Mononuclear cell (primary cell): ENCODE measurements around the gene CTIF. TPM values are rescaled to one million over a fixed set of nuclear protein-coding genes. Genes with fewer than 3 reads are reported as not detected.

ENCODE experiments used
- H3K27me3 ChIP-seq: 2 replicates; pipeline ENCODE4 v1.6.0; 2011; ENCODE audit warnings: low read length, control low read depth; ENCODE audit not compliant: insufficient read depth
- H3K4me1 ChIP-seq: 2 replicates; pipeline ENCODE4 v1.5.1; 2011; ENCODE audit warnings: mild to moderate bottlenecking, low read length, control low read depth; ENCODE audit not compliant: insufficient read depth
- H3K4me3 ChIP-seq: 2 replicates; pipeline ENCODE4 v1.5.1; 2011; ENCODE audit warnings: mild to moderate bottlenecking, low read length, moderate library complexity
- H3K9me3 ChIP-seq: 2 replicates; pipeline ENCODE4 v1.5.1; 2011; ENCODE audit warnings: low read depth, mild to moderate bottlenecking, control low read depth, low read length
- total RNA-seq: library from RNA; depleted of rRNA; stranded (reverse); fragments of >200 nt; gene quantifications from one replicate; pipeline ENCODE4 v1.2.3, GENCODE V29; 2012

CTIF gene
- total RNA-seq, 1 donor = 2.7 TPM

GRCh38 chr18:48608581-48608980 is 69.8 kb downstream of the CTIF start:
- no peaks in the 10 kb centered on the region for H3K27me3 ChIP-seq
- no peaks in the 10 kb centered on the region for H3K9me3 ChIP-seq
- no peak overlapping the region for H3K4me3 ChIP-seq
- H3K4me1 ChIP-seq = no peaks in the 10 kb centered on the region

GRCh38 chr18:48609114-48609513 is 70.3 kb downstream of the CTIF start:
- no peak overlapping the region for H3K4me3 ChIP-seq
- H3K27me3 ChIP-seq = no peaks in the 10 kb centered on the region
- H3K4me1 ChIP-seq = no peaks in the 10 kb centered on the region
- H3K9me3 ChIP-seq = no peaks in the 10 kb centered on the region

- H3K27me3 ChIP-seq = no peaks in the 10 kb centered on the region
- no peak overlapping the region for H3K4me3 ChIP-seq
- H3K9me3 ChIP-seq = no peaks in the 10 kb centered on the region
- no peaks in the 10 kb centered on the region for H3K4me1 ChIP-seq
Observed at GRCh38 chr18:48609820-48610815, 71.3 kb downstream of the CTIF start.

DNA sequence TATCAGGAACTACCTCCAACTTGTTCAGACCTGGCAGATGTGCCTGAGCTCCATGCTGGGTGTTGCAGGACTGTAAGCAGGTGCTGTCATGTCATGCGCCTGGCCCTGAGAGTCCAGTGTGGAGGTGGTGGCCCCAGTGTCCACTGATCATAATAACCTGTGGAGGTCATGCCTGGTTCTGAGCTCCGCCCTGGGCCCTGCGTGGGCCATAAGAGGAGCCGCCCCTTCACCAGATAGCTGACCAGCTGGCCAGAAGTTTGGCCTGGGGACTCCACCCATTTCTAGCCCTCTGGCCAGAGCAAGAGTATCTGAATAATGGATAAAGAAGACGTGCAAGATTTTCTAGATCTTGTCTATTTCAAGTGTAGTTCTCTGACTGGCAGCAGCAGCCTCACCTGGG is 72.4 kb downstream of the CTIF start:
- Histone ChIP-seq H3K27me3 (no peaks in the 10 kb centered on the region), H3K9me3 (no peaks in the 10 kb centered on the region), H3K4me1 (no peaks in the 10 kb centered on the region), H3K4me3 (no peak overlapping the region)

GRCh38 chr18:48611785-48612480 is 73.1 kb downstream of the CTIF start:
- H3K4me3 ChIP-seq = no peak overlapping the region
- H3K9me3 ChIP-seq = no peaks in the 10 kb centered on the region
- no peaks in the 10 kb centered on the region for H3K27me3 ChIP-seq
- no peaks in the 10 kb centered on the region for H3K4me1 ChIP-seq

- Histone ChIP-seq H3K4me1 (no peaks in the 10 kb centered on the region), H3K4me3 (no peak overlapping the region), H3K9me3 (no peaks in the 10 kb centered on the region), H3K27me3 (no peaks in the 10 kb centered on the region)
Observed at GRCh38 chr18:48612511-48612910, 73.7 kb downstream of the CTIF start.

DNA sequence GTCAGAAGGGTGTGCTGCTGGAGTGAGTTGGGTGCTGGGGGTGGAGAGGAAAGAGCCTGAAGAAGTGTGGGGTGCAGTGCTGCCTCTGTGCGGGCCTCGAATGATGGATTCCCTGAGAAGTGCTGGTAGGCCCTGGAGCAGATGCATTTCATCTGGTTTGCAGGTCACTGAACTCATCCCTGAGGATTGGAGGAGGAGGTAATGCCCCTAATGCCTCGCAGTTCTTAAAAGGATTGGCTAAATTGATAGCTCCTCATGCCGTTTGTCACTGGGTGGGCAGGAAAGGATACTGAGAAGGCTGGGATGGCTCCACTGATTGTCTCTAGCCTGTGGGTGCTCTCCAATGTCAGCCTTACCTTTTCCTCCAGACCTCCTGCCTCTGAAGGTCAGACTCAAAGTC is 74.1 kb downstream of the CTIF start:
- H3K4me3 ChIP-seq = no peak overlapping the region

DNA sequence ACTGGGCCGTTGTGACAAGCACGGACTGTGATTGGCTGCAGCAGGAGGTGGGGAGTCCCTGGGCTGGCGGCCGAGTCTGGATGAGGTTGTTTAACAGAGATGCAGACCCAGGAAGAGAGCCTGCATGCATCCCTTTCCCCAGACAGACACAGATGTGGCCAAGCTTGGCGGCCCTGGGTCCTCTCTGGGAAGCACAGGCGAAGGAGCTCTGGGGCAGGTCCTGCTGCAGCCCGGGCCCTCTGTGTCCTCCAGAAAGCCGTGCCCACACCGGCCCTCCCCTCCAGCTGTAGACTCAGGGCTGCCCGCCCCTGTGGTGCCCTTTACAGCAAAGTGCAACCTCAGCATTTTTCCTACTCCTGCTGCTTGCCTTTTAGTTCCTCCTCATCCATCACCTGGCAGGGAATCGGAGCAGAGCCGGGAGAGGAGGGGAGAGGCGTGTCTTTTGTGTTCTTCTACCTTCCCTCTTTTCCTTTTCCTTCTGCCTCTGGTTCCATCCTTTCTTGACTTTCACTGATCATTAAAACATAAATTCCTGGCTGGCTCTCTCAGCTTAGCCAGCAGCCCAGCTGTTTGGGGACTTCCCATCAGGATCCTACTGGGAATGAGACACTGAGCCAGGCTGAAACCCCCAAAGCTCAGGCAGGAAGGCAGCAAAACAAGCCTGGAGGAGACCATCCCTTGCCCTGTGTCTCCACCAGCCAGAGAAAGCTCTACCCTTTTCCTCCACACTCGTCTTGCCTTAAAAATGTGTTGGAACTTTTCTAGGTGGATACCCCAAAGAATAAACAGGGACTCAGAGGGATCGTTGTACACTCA is 75.0 kb downstream of the CTIF start:
- H3K27me3 ChIP-seq = no peaks in the 10 kb centered on the region
- H3K4me1 ChIP-seq = no peaks in the 10 kb centered on the region
- H3K4me3 ChIP-seq = no peak overlapping the region
- H3K9me3 ChIP-seq = no peaks in the 10 kb centered on the region

More for the DNA sequence above, 74.1 kb downstream of the CTIF start:
- H3K27me3 ChIP-seq = no peaks in the 10 kb centered on the region
- H3K9me3 ChIP-seq = no peaks in the 10 kb centered on the region
- H3K4me1 ChIP-seq = no peaks in the 10 kb centered on the region

DNA sequence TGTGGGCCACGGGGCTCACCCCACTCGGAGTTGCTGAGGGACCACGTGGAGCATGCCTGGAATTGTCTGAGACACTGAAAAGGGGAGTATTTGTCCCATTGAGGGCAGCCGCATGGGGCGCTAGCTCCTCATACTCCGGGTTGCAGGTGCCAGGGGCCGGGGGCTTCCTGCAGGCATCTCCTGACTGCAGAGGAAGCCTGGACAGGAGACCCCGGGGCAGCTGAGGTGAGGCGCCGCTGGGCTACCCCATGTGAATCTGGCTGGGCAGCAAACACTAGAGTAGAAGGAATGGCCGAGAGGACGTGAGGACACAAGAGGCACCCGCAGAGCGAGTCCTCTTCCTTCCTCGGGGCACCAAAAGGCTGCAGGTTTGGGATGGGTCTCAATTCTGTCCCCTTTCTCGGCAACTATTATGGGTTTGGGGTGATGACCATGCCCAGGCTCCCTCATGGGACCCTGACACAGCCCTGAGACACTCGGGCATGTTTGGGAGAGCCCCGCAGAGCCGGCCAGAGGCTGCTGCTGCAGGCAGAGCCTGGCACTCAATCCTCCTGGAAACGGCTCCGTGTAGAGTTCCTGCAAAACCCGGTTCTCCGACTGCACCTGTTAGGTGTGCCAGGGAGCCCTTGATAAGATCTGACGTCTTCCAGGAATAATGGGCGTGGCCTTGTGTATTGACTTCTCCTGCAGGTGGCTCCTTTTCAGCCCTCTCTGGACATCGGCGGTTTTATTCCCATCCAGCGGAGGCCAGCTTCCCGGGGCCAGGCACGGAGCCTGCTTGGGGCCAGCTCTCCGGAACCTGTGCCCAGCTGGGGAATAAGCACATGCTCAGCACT is 77.0 kb downstream of the CTIF start:
- Histone ChIP-seq H3K4me3 (no peak overlapping the region), H3K4me1 (no peaks in the 10 kb centered on the region), H3K27me3 (no peaks in the 10 kb centered on the region), H3K9me3 (no peaks in the 10 kb centered on the region)

GRCh38 chr18:48616484-48617255 is 77.8 kb downstream of the CTIF start:
- H3K4me1 ChIP-seq = no peaks in the 10 kb centered on the region
- H3K4me3 ChIP-seq = no peak overlapping the region
- H3K27me3 ChIP-seq = no peaks in the 10 kb centered on the region
- H3K9me3 ChIP-seq = no peaks in the 10 kb centered on the region

DNA sequence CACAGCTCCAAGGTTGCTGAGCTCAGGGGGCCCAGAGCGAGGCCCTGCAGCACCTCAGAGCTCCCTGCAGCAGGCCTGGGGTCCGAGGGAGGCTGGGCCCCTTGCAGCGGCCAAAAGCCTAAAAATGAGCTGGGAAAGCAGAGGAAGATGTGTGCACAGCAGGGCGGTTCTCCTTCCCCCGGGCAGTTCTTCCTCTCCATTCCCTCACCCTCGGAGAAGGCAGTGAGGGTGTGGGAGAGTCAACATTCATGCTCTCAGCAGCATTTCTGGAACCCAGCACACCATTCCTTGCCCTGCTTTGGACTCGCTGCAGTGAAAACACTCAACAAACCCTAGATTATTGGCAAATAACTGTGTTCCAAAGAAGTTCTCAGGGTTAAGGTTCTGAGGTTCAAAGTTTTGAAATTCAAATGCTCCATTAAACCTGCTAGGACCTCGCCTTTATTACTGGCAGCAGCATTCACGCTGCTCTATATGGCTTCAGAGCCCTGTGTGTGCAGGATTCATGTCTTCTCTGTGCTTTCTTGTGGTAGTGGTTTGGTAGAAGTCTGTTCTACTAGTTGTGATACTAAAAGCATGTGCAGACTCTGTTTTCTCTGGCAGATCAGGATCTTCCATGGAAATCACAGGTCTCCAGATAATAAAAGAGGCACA is 79.1 kb downstream of the CTIF start:
- no peaks in the 10 kb centered on the region for H3K9me3 ChIP-seq
- no peaks in the 10 kb centered on the region for H3K4me1 ChIP-seq
- H3K4me3 ChIP-seq = no peak overlapping the region
- no peaks in the 10 kb centered on the region for H3K27me3 ChIP-seq

- H3K9me3 ChIP-seq = no peaks in the 10 kb centered on the region
- H3K4me3 ChIP-seq = no peak overlapping the region
- no peaks in the 10 kb centered on the region for H3K4me1 ChIP-seq
- no peaks in the 10 kb centered on the region for H3K27me3 ChIP-seq
Observed at GRCh38 chr18:48619016-48619415, 80.2 kb downstream of the CTIF start.

- H3K4me3 ChIP-seq = no peak overlapping the region
- no peaks in the 10 kb centered on the region for H3K9me3 ChIP-seq
- no peaks in the 10 kb centered on the region for H3K4me1 ChIP-seq
- H3K27me3 ChIP-seq = no peaks in the 10 kb centered on the region
Observed at GRCh38 chr18:48619501-48619900, 80.7 kb downstream of the CTIF start.
